ENCODE measurements around the gene MBOAT1.

Gene MBOAT1

GRCh38 chr6:20056350-20056992, 155.8 kb downstream of the MBOAT1 start:
- TF ChIP-seq ZNF654 (tag by site-specific recombination; IDR thresholded peaks at IDR 0.05; ENCODE audit: low read depth) (peak; percentile 92), CTCF (tag by site-specific recombination; IDR thresholded peaks at IDR 0.05) (peak; percentile 34; the same call in 1 of the 2 replicates)
- TF ChIP-seq, protein P1, sequence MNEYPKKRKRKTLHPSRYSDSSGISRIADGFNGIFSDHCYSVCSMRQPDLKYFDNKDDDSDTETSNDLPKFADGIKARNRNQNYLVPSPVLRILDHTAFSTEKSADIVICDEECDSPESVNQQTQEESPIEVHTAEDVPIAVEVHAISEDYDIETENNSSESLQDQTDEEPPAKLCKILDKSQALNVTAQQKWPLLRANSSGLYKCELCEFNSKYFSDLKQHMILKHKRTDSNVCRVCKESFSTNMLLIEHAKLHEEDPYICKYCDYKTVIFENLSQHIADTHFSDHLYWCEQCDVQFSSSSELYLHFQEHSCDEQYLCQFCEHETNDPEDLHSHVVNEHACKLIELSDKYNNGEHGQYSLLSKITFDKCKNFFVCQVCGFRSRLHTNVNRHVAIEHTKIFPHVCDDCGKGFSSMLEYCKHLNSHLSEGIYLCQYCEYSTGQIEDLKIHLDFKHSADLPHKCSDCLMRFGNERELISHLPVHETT (tag by site-specific recombination; IDR thresholded peaks at IDR 0.05): no peak
- TF ChIP-seq, protein P2, sequence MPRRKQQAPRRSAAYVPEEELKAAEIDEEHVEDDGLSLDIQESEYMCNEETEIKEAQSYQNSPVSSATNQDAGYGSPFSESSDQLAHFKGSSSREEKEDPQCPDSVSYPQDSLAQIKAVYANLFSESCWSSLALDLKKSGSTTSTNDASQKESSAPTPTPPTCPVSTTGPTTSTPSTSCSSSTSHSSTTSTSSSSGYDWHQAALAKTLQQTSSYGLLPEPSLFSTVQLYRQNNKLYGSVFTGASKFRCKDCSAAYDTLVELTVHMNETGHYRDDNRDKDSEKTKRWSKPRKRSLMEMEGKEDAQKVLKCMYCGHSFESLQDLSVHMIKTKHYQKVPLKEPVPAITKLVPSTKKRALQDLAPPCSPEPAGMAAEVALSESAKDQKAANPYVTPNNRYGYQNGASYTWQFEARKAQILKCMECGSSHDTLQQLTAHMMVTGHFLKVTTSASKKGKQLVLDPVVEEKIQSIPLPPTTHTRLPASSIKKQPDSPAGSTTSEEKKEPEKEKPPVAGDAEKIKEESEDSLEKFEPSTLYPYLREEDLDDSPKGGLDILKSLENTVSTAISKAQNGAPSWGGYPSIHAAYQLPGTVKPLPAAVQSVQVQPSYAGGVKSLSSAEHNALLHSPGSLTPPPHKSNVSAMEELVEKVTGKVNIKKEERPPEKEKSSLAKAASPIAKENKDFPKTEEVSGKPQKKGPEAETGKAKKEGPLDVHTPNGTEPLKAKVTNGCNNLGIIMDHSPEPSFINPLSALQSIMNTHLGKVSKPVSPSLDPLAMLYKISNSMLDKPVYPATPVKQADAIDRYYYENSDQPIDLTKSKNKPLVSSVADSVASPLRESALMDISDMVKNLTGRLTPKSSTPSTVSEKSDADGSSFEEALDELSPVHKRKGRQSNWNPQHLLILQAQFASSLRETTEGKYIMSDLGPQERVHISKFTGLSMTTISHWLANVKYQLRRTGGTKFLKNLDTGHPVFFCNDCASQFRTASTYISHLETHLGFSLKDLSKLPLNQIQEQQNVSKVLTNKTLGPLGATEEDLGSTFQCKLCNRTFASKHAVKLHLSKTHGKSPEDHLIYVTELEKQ (tag by site-specific recombination; IDR thresholded peaks at IDR 0.05; ENCODE audit: borderline replicate concordance): no peak
- POLR2A ChIA-PET: interaction anchor here (0.9 kb wide), 1 partner anchor 219 kb away, joined by 3 read pairs; the partner anchor contains the start of gene ID4
- CTCF ChIA-PET: interaction anchor here (0.5 to 2.7 kb wide), 33 partner anchors 9 to 1719 kb away, joined by 3 to 20 read pairs (median 4); no protein-coding TSS in a partner anchor
- Histone ChIP-seq H3K4me3 (ENCODE audit: low read depth, low read length) (no peak overlapping the region), H3K36me3 (ENCODE audit: control insufficient read depth in 2 of 2, insufficient read depth in 1 of 2, low read length in 2 of 2) (no peaks in the 10 kb centered on the region), H3K27ac (ENCODE audit: extremely low read depth, low read depth, low read length) (no peak overlapping the region), H3K9me3 (ENCODE audit: control insufficient read depth, insufficient read depth, low read depth, low read length) (no peaks in the 10 kb centered on the region), H3K4me1 (ENCODE audit: control insufficient read depth, insufficient read depth, low read length) (no peaks in the 10 kb centered on the region)

DNA sequence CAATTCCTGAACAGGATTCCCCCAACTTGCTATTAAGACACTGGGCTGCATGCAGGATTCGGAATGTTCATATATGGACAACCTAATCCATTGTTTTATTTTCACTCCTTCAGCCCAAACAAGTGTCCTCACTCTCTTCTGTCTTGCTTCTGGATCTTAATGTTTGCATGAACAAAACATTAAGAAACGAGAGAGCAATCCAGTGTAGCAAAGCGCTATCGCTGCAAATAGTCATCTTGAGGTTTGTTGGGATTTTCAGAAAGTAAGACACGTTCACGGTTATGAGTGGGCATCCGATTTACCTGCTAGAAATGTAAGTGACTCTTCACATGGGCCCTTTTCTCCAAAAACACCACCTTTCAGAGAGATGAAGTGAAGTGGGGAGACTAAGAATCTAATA, 156.4 kb downstream of the MBOAT1 start:
- no peaks in the 10 kb centered on the region for H3K9me3 ChIP-seq (ENCODE audit: control insufficient read depth, insufficient read depth, low read depth, low read length)
- H3K27ac ChIP-seq (ENCODE audit: extremely low read depth, low read depth, low read length): no peak overlapping the region
- no peak overlapping the region for H3K4me3 ChIP-seq (ENCODE audit: low read depth, low read length)
- TF ChIP-seq, protein P3, sequence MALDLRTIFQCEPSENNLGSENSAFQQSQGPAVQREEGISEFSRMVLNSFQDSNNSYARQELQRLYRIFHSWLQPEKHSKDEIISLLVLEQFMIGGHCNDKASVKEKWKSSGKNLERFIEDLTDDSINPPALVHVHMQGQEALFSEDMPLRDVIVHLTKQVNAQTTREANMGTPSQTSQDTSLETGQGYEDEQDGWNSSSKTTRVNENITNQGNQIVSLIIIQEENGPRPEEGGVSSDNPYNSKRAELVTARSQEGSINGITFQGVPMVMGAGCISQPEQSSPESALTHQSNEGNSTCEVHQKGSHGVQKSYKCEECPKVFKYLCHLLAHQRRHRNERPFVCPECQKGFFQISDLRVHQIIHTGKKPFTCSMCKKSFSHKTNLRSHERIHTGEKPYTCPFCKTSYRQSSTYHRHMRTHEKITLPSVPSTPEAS (tag by site-specific recombination; IDR thresholded peaks at IDR 0.05): no peak
- TF ChIP-seq ZNF394 (tag by site-specific recombination; IDR thresholded peaks at IDR 0.05; ENCODE audit: borderline replicate concordance) (no peak), ZNF785 (tag by site-specific recombination; IDR thresholded peaks at IDR 0.05) (no peak), ZSCAN5A (tag by site-specific recombination; IDR thresholded peaks at IDR 0.05) (no peak), ZBTB20 (tag by site-specific recombination; IDR thresholded peaks at IDR 0.05) (no peak), ZBTB6 (tag by site-specific recombination; IDR thresholded peaks at IDR 0.05) (no peak), ZNF830 (tag by site-specific recombination; IDR thresholded peaks at IDR 0.05; ENCODE audit: low read depth) (no peak), ZNF76 (tag by site-specific recombination; IDR thresholded peaks at IDR 0.05; ENCODE audit: borderline replicate concordance, low read depth) (no peak), ZNF350 (tag by site-specific recombination; IDR thresholded peaks at IDR 0.05) (no peak), ZNF266 (tag by site-specific recombination; IDR thresholded peaks at IDR 0.05; ENCODE audit: low read depth) (no peak), GLIS2 (tag by site-specific recombination; IDR thresholded peaks at IDR 0.05) (no peak), ZNF529 (tag by site-specific recombination; IDR thresholded peaks at IDR 0.05; ENCODE audit: insufficient replicate concordance) (no peak)
- TF ChIP-seq, protein P4, sequence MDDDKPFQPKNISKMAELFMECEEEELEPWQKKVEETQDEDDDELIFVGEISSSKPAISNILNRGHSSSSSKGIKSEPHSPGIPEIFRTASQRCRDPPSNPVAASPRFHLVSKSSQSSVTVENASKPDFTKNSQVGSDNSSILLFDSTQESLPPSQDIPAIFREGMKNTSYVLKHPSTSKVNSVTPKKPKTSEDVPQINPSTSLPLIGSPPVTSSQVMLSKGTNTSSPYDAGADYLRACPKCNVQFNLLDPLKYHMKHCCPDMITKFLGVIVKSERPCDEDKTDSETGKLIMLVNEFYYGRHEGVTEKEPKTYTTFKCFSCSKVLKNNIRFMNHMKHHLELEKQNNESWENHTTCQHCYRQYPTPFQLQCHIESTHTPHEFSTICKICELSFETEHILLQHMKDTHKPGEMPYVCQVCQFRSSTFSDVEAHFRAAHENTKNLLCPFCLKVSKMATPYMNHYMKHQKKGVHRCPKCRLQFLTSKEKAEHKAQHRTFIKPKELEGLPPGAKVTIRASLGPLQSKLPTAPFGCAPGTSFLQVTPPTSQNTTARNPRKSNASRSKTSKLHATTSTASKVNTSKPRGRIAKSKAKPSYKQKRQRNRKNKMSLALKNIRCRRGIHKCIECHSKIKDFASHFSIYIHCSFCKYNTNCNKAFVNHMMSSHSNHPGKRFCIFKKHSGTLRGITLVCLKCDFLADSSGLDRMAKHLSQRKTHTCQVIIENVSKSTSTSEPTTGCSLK (tag by site-specific recombination; IDR thresholded peaks at IDR 0.05): no peak
- no peaks in the 10 kb centered on the region for H3K36me3 ChIP-seq (ENCODE audit: control insufficient read depth in 2 of 2, insufficient read depth in 1 of 2, low read length in 2 of 2)
- ChIA-PET CTCF (interaction anchor here (0.6 to 2.7 kb wide), 25 partner anchors 9 to 1528 kb away, joined by 3 to 20 read pairs (median 4); no protein-coding TSS in a partner anchor), POLR2A (interaction anchor here (0.9 kb wide), 1 partner anchor 218 kb away, joined by 3 read pairs; the partner anchor contains the start of gene ID4)
- H3K4me1 ChIP-seq (ENCODE audit: control insufficient read depth, insufficient read depth, low read length): no peaks in the 10 kb centered on the region

Data from HEK293 (cell line).